GM12878 (cell line): ENCODE data around the gene CEP57. TPM values are rescaled to one million over a fixed set of nuclear protein-coding genes. Genes with fewer than 3 reads are reported as not detected.

ENCODE experiments used
- ATAC-seq: fragments of 200-7000 bp; cut with Tn5 transposase; 3 replicates; pipeline ENCODE4 v1.9.1; 2020; ENCODE audit warnings: mild to moderate bottlenecking, moderate library complexity
- BruUV-seq: library from RNA; stranded (reverse); fragments of 400-500 nt; replicated peaks from 2 replicates; lab custom pipeline; 2021; lab: Mats Ljungman, UMichigan
- CTCF ChIA-PET: fragments of 300-600 bp; sonication (Branson Sonifier 250); formaldehyde crosslinking; extraction: SDS; loops from one replicate; lab custom pipeline; 2021; ENCODE audit warnings: inconsistent platforms; lab: Yijun Ruan, JAX
- POLR2A ChIA-PET: fragments of 350-600 bp; formaldehyde crosslinking; extraction: SDS; loops from one replicate; lab custom pipeline; 2021; ENCODE audit warnings: inconsistent platforms; lab: Charles Lee
- RAD21 ChIA-PET: fragments of 300-600 bp; sonication (Branson Sonifier 250); formaldehyde crosslinking; loops from one replicate; lab custom pipeline; 2023; ENCODE audit warnings: antibody characterized with exemption; ENCODE audit not compliant: unreplicated experiment; lab: Charles Lee
- SMC1A ChIA-PET: fragments of 300-600 bp; sonication (Branson Sonifier 250); formaldehyde crosslinking; loops from one replicate; lab custom pipeline; 2023; ENCODE audit not compliant: unreplicated experiment, uncharacterized antibody; lab: Charles Lee
- DNase-seq: peaks from one replicate; pipeline ENCODE4 v3.0.0-alpha.2; 2011; ENCODE audit warnings: low read depth, low spot score
- FAIRE-seq: peaks from 3 replicates; lab custom pipeline; 2011; peaks lifted over from hg19 to GRCh38; lab: Jason Lieb, UNC
- H2AFZ ChIP-seq: 2 replicates; pipeline ENCODE4 v1.6.0; 2011; ENCODE audit warnings: low read depth, low read length, control low read depth; ENCODE audit not compliant: control insufficient read depth
- H3K27ac ChIP-seq: 2 replicates; pipeline ENCODE4 v1.5.1; 2011; ENCODE audit warnings: control low read depth; ENCODE audit not compliant: control insufficient read depth, insufficient read depth
- H3K27me3 ChIP-seq, 2 experiments: replicated peaks in 1 of 2; 2 replicates each; pipeline versions ENCODE4 v1.6.0 to v1.6.1; 2011; ENCODE audit warnings: low read length in 1 of 2; ENCODE audit not compliant: control insufficient read depth in 2 of 2, insufficient read depth in 2 of 2
- H3K36me3 ChIP-seq, 2 experiments: 2 replicates each; pipeline ENCODE4 v1.5.1; 2011; ENCODE audit warnings: low read length in 1 of 2; ENCODE audit not compliant: control insufficient read depth in 2 of 2, insufficient read depth in 2 of 2
- H3K4me1 ChIP-seq: 2 replicates; pipeline ENCODE4 v1.6.1; 2011; ENCODE audit warnings: mild to moderate bottlenecking, low read length, moderate library complexity, mixed read lengths; ENCODE audit not compliant: control insufficient read depth, insufficient read depth
- H3K4me2 ChIP-seq: 2 replicates; pipeline ENCODE4 v1.6.0; 2011; ENCODE audit warnings: control low read depth; ENCODE audit not compliant: control insufficient read depth, insufficient read depth
- H3K4me3 ChIP-seq: fragments of 200-600 bp; sonication (generic); 2 replicates; pipeline ENCODE4 v1.5.1; 2016
- H3K79me2 ChIP-seq: 2 replicates; pipeline ENCODE4 v1.6.0; 2011; ENCODE audit warnings: low read length; ENCODE audit not compliant: control insufficient read depth, insufficient read depth
- H3K9ac ChIP-seq: 2 replicates; pipeline ENCODE4 v1.8.0; 2011; ENCODE audit warnings: low read length, control low read depth, mixed read lengths; ENCODE audit not compliant: control insufficient read depth, insufficient read depth
- H3K9me3 ChIP-seq: replicated peaks from 3 replicates; pipeline ENCODE4 v1.5.1; 2011; ENCODE audit warnings: mild to moderate bottlenecking, low read length; ENCODE audit not compliant: control insufficient read depth, insufficient read depth
- H4K20me1 ChIP-seq: 2 replicates; pipeline ENCODE4 v1.6.0; 2011; ENCODE audit not compliant: control insufficient read depth, insufficient read depth
- BRCA1 ChIP-seq: IDR thresholded peaks from 2 replicates; pipeline ENCODE4 v1.6.1; 2011; ENCODE audit warnings: low read depth, low read length, improper control_type of control experiment
- CEBPZ ChIP-seq: fragments of 150-350 bp; IDR thresholded peaks from 2 replicates; pipeline ENCODE4 v1.6.1; 2016; ENCODE audit warnings: low read depth, low read length
- HCFC1 ChIP-seq: fragments of 150-350 bp; IDR thresholded peaks from 2 replicates; pipeline ENCODE4 v1.6.1; 2014; ENCODE audit warnings: low read length
- MYB ChIP-seq: fragments of 150-350 bp; IDR thresholded peaks from 2 replicates; pipeline ENCODE4 v1.6.1; 2014; ENCODE audit warnings: mild to moderate bottlenecking, low read depth, low read length, borderline replicate concordance
- MYC ChIP-seq: IDR thresholded peaks from 2 replicates; pipeline ENCODE4 v1.6.1; 2011; ENCODE audit warnings: mild to moderate bottlenecking, low read length, moderate library complexity, inconsistent platforms; ENCODE audit not compliant: insufficient read depth, insufficient replicate concordance, insufficient read length, severe bottlenecking
- NKRF ChIP-seq: fragments of 450-650 bp; conservative IDR thresholded peaks from 2 replicates; pipeline ENCODE4 v1.6.1; 2017; ENCODE audit warnings: mild to moderate bottlenecking, moderate library complexity
- NR2C1 ChIP-seq: fragments of 450-650 bp; IDR thresholded peaks from 2 replicates; pipeline ENCODE4 v1.6.1; 2017; ENCODE audit warnings: antibody characterized with exemption, mild to moderate bottlenecking, moderate library complexity
- RCOR1 ChIP-seq: conservative IDR thresholded peaks from 2 replicates; pipeline ENCODE4 v1.6.1; 2012; ENCODE audit warnings: low read depth, low read length, improper control_type of control experiment
- SIN3A ChIP-seq: IDR thresholded peaks from 2 replicates; pipeline ENCODE4 v1.6.1; 2012; ENCODE audit warnings: low read depth, low read length, improper control_type of control experiment
- SIX5 ChIP-seq: IDR thresholded peaks from 2 replicates; pipeline ENCODE4 v1.6.1; 2011; ENCODE audit warnings: mild to moderate bottlenecking, low read depth, low read length, moderate library complexity; ENCODE audit not compliant: severe bottlenecking
- SMAD1 ChIP-seq: fragments of 450-650 bp; IDR thresholded peaks from 2 replicates; pipeline ENCODE4 v1.6.1; 2018; ENCODE audit warnings: mild to moderate bottlenecking, low read depth; ENCODE audit not compliant: partially characterized antibody
- SPI1 ChIP-seq: IDR thresholded peaks from 2 replicates; pipeline ENCODE4 v1.6.1; 2011; ENCODE audit warnings: low read depth, mild to moderate bottlenecking, low read length, moderate library complexity, borderline replicate concordance; ENCODE audit not compliant: insufficient read depth
- SREBF2 ChIP-seq: IDR thresholded peaks from 2 replicates; pipeline ENCODE4 v1.6.1; 2012; ENCODE audit warnings: mild to moderate bottlenecking, low read length
- ZBTB33 ChIP-seq: fragments of 450-650 bp; IDR thresholded peaks from 2 replicates; pipeline ENCODE4 v1.6.1; 2017; ENCODE audit warnings: mild to moderate bottlenecking
- ZNF384 ChIP-seq: IDR thresholded peaks from 2 replicates; pipeline ENCODE4 v1.6.1; 2012; ENCODE audit warnings: low read depth, mild to moderate bottlenecking, low read length, improper control_type of control experiment, borderline replicate concordance
- ZSCAN29 ChIP-seq: fragments of 450-650 bp; IDR thresholded peaks from 2 replicates; pipeline ENCODE4 v1.6.1; 2017; ENCODE audit warnings: mild to moderate bottlenecking, moderate library complexity
- in situ Hi-C: fragments of 300-500 bp; cut with MboI; formaldehyde crosslinking; loops from 9 replicates; pipeline ENCODE4 v1.14.3; 2018; ENCODE audit warnings: mixed read lengths
- intact Hi-C: fragments of 100-400 bp; cut with micrococcal nuclease; formaldehyde crosslinking; loops from one replicate; pipeline ENCODE4 v1.14.2; 2022; ENCODE audit not compliant: unreplicated experiment
- polyA plus RNA-seq, 11 experiments: library from polyadenylated mRNA; depleted of rRNA in 4 of 11; unstranded in 6 of 11; stranded (reverse) in 5 of 11; fragments of >200 nt; fragmentation: Nextera tagmentation in 4 of 11; fragmentation: Illumina TruSeq in 1 of 11; extraction: Ambion mirVana in 4 of 11; extraction: Trizol in 1 of 11; gene quantifications; 1 replicate in 1 of 11; 2 replicates in 10 of 11; pipeline versions ENCODE4 v1.2.1 to v1.2.3, GENCODE V29; 2011 to 2016; ENCODE audit warnings: inconsistent platforms in 2 of 11, missing spikeins in 2 of 11, low read depth in 1 of 11
- total RNA-seq, 4 experiments: library from RNA; depleted of rRNA in 3 of 4; stranded (reverse); fragments of >200 nt in 3 of 4; fragmentation: Illumina TruSeq in 1 of 4; extraction: Trizol in 1 of 4; gene quantifications; 2 replicates each; pipeline versions ENCODE4 v1.2.1 to v1.2.3, GENCODE V29; 2013 to 2021

The CEP57 gene
- total and polyA plus RNA-seq, 10 of the 15 experiments (the other 5 are each of a cell fraction or from before 2014, with no cell fraction given): 19.4 to 85.4 (median 56.8) TPM

- Histone ChIP-seq H3K9me3 (no peaks in the 10 kb centered on the region), H2AFZ (no peak overlapping the region), H3K27ac (no peak overlapping the region), H3K36me3 (peaks cover 0 to 10% of the 10 kb centered on the region in 2 experiments; a peak in 3 of 4 replicates), H3K4me3 (no peak overlapping the region), H3K9ac (no peak overlapping the region), H3K4me1 (peaks cover 4% of the 10 kb centered on the region; the same call in 1 of the 2 replicates), H3K79me2 (peaks cover 2% of the 10 kb centered on the region), H3K27me3 (no peaks in the 10 kb centered on the region), H3K4me2 (no peak overlapping the region), H4K20me1 (no peaks in the 10 kb centered on the region)
- POLR2A ChIA-PET: interaction anchor here (0.7 to 4.4 kb wide), 4 partner anchors 12 to 692 kb away, joined by 3 to 29 read pairs (median 4); partner anchors contain the start of genes CEP57 and FAM76B
- no TSS peak for BruUV-seq
- no peak for TF ChIP-seq BRCA1
- TF ChIP-seq ZSCAN29: no peak
- no peak for TF ChIP-seq CEBPZ
- no peak for TF ChIP-seq SREBF2
- TF ChIP-seq ZNF384: no peak
- no peak for TF ChIP-seq HCFC1
- TF ChIP-seq MYB: no peak
- no peak for TF ChIP-seq NKRF
- TF ChIP-seq MYC: no peak
- TF ChIP-seq SMAD1: no peak
- no peak for TF ChIP-seq NR2C1
- TF ChIP-seq SIX5: no peak
- no peak for TF ChIP-seq ZBTB33
- no peak for TF ChIP-seq RCOR1
- no peak for TF ChIP-seq SPI1
- TF ChIP-seq SIN3A: no peak
- FAIRE-seq (no peak), ATAC-seq (no peak), DNase-seq (no peak)
- CTCF ChIA-PET: interaction anchor here (0.7 to 2.1 kb wide), 6 partner anchors 14 to 657 kb away, joined by 3 to 11 read pairs (median 5); no protein-coding TSS in a partner anchor
- SMC1A ChIA-PET: interaction anchor here (0.8 to 2.8 kb wide), 7 partner anchors 12 to 625 kb away, joined by 3 to 14 read pairs (median 4); no protein-coding TSS in a partner anchor
- in situ Hi-C loops: no loop called here
- intact Hi-C loops: no loop called here
- RAD21 ChIA-PET: interaction anchor here (0.8 to 1.3 kb wide), 3 partner anchors 12 to 625 kb away, joined by 3 to 4 read pairs (median 3); no protein-coding TSS in a partner anchor
Observed at GRCh38 chr11:95776859-95777258, 13.4 kb upstream of the CEP57 start.
